ENCODE results near the gene MN1.

DNA sequence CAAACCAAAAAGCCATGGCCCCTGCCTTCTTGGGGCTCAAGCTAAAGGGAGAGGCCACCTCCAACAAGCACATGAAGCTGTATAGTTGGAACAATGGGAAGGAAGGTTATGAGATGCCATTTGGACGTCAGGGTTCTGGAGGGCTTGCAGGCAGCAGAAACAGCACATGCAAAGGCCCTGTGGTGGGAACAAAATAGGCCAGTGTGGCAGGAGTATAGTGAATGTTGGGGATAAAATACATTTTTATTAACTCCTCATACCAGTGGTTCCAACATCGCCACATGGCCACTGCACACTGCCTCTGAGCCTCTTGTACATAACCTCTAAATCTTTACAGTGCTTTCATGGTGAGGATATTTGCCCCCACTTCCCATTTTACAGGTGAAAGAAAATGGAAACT lies 32.2 kb upstream of the MN1 start:
- TF ChIP-seq CSDC2 (CRISPR knock-in tag; IDR thresholded peaks at IDR 0.05) (no peak), OSR1 (CRISPR knock-in tag; IDR thresholded peaks at IDR 0.05) (no peak), ZC3H10 (CRISPR knock-in tag; IDR thresholded peaks at IDR 0.05) (no peak), TOX (CRISPR knock-in tag; IDR thresholded peaks at IDR 0.05; ENCODE audit: borderline replicate concordance) (no peak), BACH2 (CRISPR knock-in tag; IDR thresholded peaks at IDR 0.05; ENCODE audit: borderline replicate concordance) (no peak), ZNF8 (CRISPR knock-in tag; IDR thresholded peaks at IDR 0.05) (no peak), ZFP30 (CRISPR knock-in tag; IDR thresholded peaks at IDR 0.05) (no peak), ISL1 (CRISPR knock-in tag; IDR thresholded peaks at IDR 0.05) (no peak), TCF4 (CRISPR knock-in tag; IDR thresholded peaks at IDR 0.05; ENCODE audit: borderline replicate concordance) (no peak), RARB (CRISPR knock-in tag; IDR thresholded peaks at IDR 0.05) (no peak)
- TF ChIP-seq, protein P1, sequence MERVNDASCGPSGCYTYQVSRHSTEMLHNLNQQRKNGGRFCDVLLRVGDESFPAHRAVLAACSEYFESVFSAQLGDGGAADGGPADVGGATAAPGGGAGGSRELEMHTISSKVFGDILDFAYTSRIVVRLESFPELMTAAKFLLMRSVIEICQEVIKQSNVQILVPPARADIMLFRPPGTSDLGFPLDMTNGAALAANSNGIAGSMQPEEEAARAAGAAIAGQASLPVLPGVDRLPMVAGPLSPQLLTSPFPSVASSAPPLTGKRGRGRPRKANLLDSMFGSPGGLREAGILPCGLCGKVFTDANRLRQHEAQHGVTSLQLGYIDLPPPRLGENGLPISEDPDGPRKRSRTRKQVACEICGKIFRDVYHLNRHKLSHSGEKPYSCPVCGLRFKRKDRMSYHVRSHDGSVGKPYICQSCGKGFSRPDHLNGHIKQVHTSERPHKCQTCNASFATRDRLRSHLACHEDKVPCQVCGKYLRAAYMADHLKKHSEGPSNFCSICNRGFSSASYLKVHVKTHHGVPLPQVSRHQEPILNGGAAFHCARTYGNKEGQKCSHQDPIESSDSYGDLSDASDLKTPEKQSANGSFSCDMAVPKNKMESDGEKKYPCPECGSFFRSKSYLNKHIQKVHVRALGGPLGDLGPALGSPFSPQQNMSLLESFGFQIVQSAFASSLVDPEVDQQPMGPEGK (CRISPR knock-in tag; IDR thresholded peaks at IDR 0.05; ENCODE audit: borderline replicate concordance), result no peak
- TF ChIP-seq, protein P2, sequence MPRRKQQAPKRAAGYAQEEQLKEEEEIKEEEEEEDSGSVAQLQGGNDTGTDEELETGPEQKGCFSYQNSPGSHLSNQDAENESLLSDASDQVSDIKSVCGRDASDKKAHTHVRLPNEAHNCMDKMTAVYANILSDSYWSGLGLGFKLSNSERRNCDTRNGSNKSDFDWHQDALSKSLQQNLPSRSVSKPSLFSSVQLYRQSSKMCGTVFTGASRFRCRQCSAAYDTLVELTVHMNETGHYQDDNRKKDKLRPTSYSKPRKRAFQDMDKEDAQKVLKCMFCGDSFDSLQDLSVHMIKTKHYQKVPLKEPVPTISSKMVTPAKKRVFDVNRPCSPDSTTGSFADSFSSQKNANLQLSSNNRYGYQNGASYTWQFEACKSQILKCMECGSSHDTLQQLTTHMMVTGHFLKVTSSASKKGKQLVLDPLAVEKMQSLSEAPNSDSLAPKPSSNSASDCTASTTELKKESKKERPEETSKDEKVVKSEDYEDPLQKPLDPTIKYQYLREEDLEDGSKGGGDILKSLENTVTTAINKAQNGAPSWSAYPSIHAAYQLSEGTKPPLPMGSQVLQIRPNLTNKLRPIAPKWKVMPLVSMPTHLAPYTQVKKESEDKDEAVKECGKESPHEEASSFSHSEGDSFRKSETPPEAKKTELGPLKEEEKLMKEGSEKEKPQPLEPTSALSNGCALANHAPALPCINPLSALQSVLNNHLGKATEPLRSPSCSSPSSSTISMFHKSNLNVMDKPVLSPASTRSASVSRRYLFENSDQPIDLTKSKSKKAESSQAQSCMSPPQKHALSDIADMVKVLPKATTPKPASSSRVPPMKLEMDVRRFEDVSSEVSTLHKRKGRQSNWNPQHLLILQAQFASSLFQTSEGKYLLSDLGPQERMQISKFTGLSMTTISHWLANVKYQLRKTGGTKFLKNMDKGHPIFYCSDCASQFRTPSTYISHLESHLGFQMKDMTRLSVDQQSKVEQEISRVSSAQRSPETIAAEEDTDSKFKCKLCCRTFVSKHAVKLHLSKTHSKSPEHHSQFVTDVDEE (CRISPR knock-in tag; IDR thresholded peaks at IDR 0.05), result no peak

Measured in SK-N-SH treated with all-trans-retinoic acid at 6 μM for 48 hours (cell line).